CD14-positive monocyte (primary cell): ENCODE results near the gene TMTC2. TPM values are rescaled to one million over a fixed set of nuclear protein-coding genes. Genes with fewer than 3 reads are reported as not detected.
A peak's percentile ranks its signal among the peaks of the same experiment; 100 is the strongest.

ENCODE experiments used
- DNase-seq, 3 donors: peaks; one replicate each; pipeline ENCODE4 v3.0.0-alpha.2; 2011 to 2022
- H2AFZ ChIP-seq: 2 replicates; pipeline ENCODE4 v1.6.0; 2012; ENCODE audit warnings: mild to moderate bottlenecking, low read depth, low read length, inconsistent platforms; ENCODE audit not compliant: insufficient read depth, poor library complexity, severe bottlenecking
- H3K27ac ChIP-seq, 2 donors: 1 replicate in 1 of 2; 2 replicates in 1 of 2; pipeline ENCODE4 v1.5.1; 2012 to 2013; ENCODE audit warnings: low read length in 2 of 2, control low read depth in 1 of 2, inconsistent platforms in 1 of 2, low read depth in 1 of 2, mild to moderate bottlenecking in 1 of 2
- H3K27me3 ChIP-seq, 2 donors: one replicate each; pipeline versions ENCODE4 v1.6.0 to v1.6.1; 2011 to 2013; ENCODE audit warnings: low read length in 2 of 2; ENCODE audit not compliant: control insufficient read depth in 2 of 2, insufficient read depth in 2 of 2
- H3K36me3 ChIP-seq, 2 donors: replicated peaks in 1 of 2; 1 replicate in 1 of 2; 2 replicates in 1 of 2; pipeline versions ENCODE4 v1.5.1 to v1.6.1; 2012 to 2013; ENCODE audit warnings: low read length in 2 of 2, control low read depth in 1 of 2, inconsistent platforms in 1 of 2, mild to moderate bottlenecking in 1 of 2; ENCODE audit not compliant: insufficient read depth in 2 of 2, control insufficient read depth in 1 of 2
- H3K4me1 ChIP-seq, 2 donors: 1 replicate in 1 of 2; 2 replicates in 1 of 2; pipeline versions ENCODE4 v1.5.1 to v1.6.1; 2012 to 2013; ENCODE audit warnings: low read length in 2 of 2, control low read depth in 1 of 2, inconsistent platforms in 1 of 2, mild to moderate bottlenecking in 1 of 2, moderate library complexity in 1 of 2; ENCODE audit not compliant: insufficient read depth in 2 of 2, control insufficient read depth in 1 of 2
- H3K4me2 ChIP-seq: replicated peaks from 2 replicates; pipeline ENCODE3; 2012; ENCODE audit warnings: low read length, moderate library complexity, mild to moderate bottlenecking; ENCODE audit not compliant: poor library complexity, severe bottlenecking; ENCODE audit errors: extremely low read depth
- H3K4me3 ChIP-seq, 3 experiments: fragments of 200-600 bp in 1 of 3; sonication (generic) in 1 of 3; replicated peaks in 1 of 3; 1 replicate in 2 of 3; 2 replicates in 1 of 3; pipeline ENCODE4 v1.5.1; 2011 to 2013; ENCODE audit warnings: low read length in 3 of 3, mild to moderate bottlenecking in 3 of 3, control low read depth in 2 of 3, low read depth in 2 of 3, inconsistent platforms in 1 of 3, moderate library complexity in 1 of 3
- H3K79me2 ChIP-seq: 2 replicates; pipeline ENCODE4 v1.6.0; 2012; ENCODE audit warnings: mild to moderate bottlenecking, control low read depth, inconsistent platforms, low read length, moderate library complexity; ENCODE audit not compliant: insufficient read depth
- H3K9ac ChIP-seq: 2 replicates; pipeline ENCODE4 v1.6.0; 2017; ENCODE audit warnings: low read length, mild to moderate bottlenecking; ENCODE audit not compliant: insufficient read depth, poor library complexity, severe bottlenecking
- H3K9me3 ChIP-seq, 2 donors: replicated peaks in 1 of 2; 1 replicate in 1 of 2; 2 replicates in 1 of 2; pipeline versions ENCODE4 v1.5.1 to v1.6.1; 2012 to 2013; ENCODE audit warnings: low read length in 2 of 2, control low read depth in 1 of 2; ENCODE audit not compliant: control insufficient read depth in 1 of 2, insufficient read depth in 1 of 2
- H4K20me1 ChIP-seq: 2 replicates; pipeline ENCODE4 v1.6.0; 2012; ENCODE audit warnings: mild to moderate bottlenecking, low read length, control low read depth, moderate library complexity; ENCODE audit not compliant: insufficient read depth
- H3K27ac Mint-ChIP-seq, 7 donors: one replicate each; pipeline ENCODE4 v1.8.0; 2020; ENCODE audit warnings: mild to moderate bottlenecking in 7 of 7, mixed read lengths in 7 of 7, moderate library complexity in 6 of 7, inconsistent platforms in 2 of 7
- H3K27me3 Mint-ChIP-seq, 3 donors: one replicate each; pipeline ENCODE4 v1.8.0; 2021 to 2022; ENCODE audit warnings: low read depth in 3 of 3, mild to moderate bottlenecking in 3 of 3, mixed read lengths in 3 of 3, moderate library complexity in 3 of 3, inconsistent platforms in 1 of 3
- H3K36me3 Mint-ChIP-seq, 2 donors: one replicate each; pipeline ENCODE4 v1.8.0; 2020; ENCODE audit warnings: mixed read lengths in 2 of 2, inconsistent platforms in 1 of 2, mild to moderate bottlenecking in 1 of 2
- H3K4me1 Mint-ChIP-seq: one replicate; pipeline ENCODE4 v1.8.0; 2020; ENCODE audit warnings: mild to moderate bottlenecking, mixed read lengths
- H3K4me3 Mint-ChIP-seq, 2 donors: one replicate each; pipeline ENCODE4 v1.8.0; 2020; ENCODE audit warnings: mild to moderate bottlenecking in 2 of 2, mixed read lengths in 2 of 2, moderate library complexity in 1 of 2
- H3K9me3 Mint-ChIP-seq, 7 donors: one replicate each; pipeline ENCODE4 v1.8.0; 2020 to 2022; ENCODE audit warnings: mixed read lengths in 7 of 7, mild to moderate bottlenecking in 6 of 7, moderate library complexity in 6 of 7, inconsistent platforms in 2 of 7
- WGBS: methylation state at CpG from one replicate; pipeline ENCODE4 v1.1.5; 2013; ENCODE audit warnings: missing lambda C conversion rate; ENCODE audit not compliant: insufficient coverage; 5-methylcytosine and 5-hydroxymethylcytosine counted together
- intact Hi-C, 2 donors: fragments of 100-400 bp; cut with micrococcal nuclease; formaldehyde crosslinking; loops; one replicate each; pipeline versions ENCODE4 v1.15.0 to v1.15.1; 2023
- polyA plus RNA-seq, 3 donors: library from polyadenylated mRNA; depleted of rRNA in 1 of 3; unstranded in 2 of 3; stranded (reverse) in 1 of 3; fragments of 300-500 nt in 2 of 3; fragments of >200 nt in 1 of 3; fragmentation: Illumina TruSeq in 2 of 3; gene quantifications; 1 replicate in 2 of 3; 2 replicates in 1 of 3; pipeline ENCODE4 v1.2.3, GENCODE V29; 2012 to 2021
- TF ChIP-seq, protein P1 (sequence below): fragments of 200-600 bp; IDR thresholded peaks from one replicate; pipeline ENCODE4 v1.8.0; 2022; ENCODE audit warnings: antibody characterized with exemption, mild to moderate bottlenecking

TMTC2 gene
- polyA plus RNA-seq, 3 donors, result 2.5 to 15.7 (median 3.3) TPM

DNA sequence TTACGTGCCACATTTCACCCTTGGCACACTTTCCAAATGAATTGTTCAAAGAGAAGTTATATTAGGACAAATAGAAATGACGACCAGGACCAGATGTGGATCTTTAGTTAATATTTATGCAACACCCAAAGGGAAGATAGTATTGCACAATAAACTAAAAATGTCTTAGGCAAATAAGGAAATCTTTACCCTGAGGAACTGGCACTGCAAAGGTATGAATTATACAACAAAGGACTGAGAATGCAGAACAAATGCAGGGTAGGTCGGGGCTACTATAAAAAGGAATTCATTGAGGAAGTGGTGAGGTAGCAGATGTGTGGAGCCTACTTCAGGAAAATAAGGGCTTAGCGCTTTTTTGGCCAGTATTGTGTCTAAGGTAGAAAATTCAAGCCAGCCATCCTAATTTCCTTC, 3.9 kb upstream of the TMTC2 start:
- peak overlapping the region in 1 of 2 donors; percentile 3 for H3K4me3 Mint-ChIP-seq
- H3K4me1 ChIP-seq, result peaks cover 30 to 39% of the 10 kb centered on the region in 2 donors

GRCh38 chr12:82685790-82686167, 927 bp upstream of the TMTC2 start:
- peaks cover 0 to 2% (median 0%) of the 10 kb centered on the region in 7 donors for H3K9me3 Mint-ChIP-seq
- peaks cover 15% of the 10 kb centered on the region for H4K20me1 ChIP-seq
- peak overlapping the region; percentile 88 to 100 for H3K27ac ChIP-seq
- H3K27me3 Mint-ChIP-seq, result peaks cover 0 to 2% (median 2%) of the 10 kb centered on the region in 3 donors
- 2% methylated on average over 8 of the region's 11 CpGs for WGBS
- no peaks in the 10 kb centered on the region for H3K9me3 ChIP-seq
- H3K4me3 ChIP-seq, result peak overlapping the region; percentile 73 to 99 (median 93)
- H3K4me2 ChIP-seq, result peak overlapping the region; percentile 89
- peak; percentile 86 to 91 (median 90) for DNase-seq
- H3K27me3 ChIP-seq, result no peaks in the 10 kb centered on the region
- peak overlapping the region; percentile 90 to 100 for H3K4me3 Mint-ChIP-seq
- peak overlapping the region; percentile 99 for H2AFZ ChIP-seq
- peaks cover 3 to 9% of the 10 kb centered on the region in 2 donors for H3K36me3 Mint-ChIP-seq
- H3K36me3 ChIP-seq, result peaks cover 3% of the 10 kb centered on the region in 2 donors
- H3K4me1 ChIP-seq, result peaks cover 54 to 67% of the 10 kb centered on the region in 2 donors
- TF ChIP-seq, protein P1, sequence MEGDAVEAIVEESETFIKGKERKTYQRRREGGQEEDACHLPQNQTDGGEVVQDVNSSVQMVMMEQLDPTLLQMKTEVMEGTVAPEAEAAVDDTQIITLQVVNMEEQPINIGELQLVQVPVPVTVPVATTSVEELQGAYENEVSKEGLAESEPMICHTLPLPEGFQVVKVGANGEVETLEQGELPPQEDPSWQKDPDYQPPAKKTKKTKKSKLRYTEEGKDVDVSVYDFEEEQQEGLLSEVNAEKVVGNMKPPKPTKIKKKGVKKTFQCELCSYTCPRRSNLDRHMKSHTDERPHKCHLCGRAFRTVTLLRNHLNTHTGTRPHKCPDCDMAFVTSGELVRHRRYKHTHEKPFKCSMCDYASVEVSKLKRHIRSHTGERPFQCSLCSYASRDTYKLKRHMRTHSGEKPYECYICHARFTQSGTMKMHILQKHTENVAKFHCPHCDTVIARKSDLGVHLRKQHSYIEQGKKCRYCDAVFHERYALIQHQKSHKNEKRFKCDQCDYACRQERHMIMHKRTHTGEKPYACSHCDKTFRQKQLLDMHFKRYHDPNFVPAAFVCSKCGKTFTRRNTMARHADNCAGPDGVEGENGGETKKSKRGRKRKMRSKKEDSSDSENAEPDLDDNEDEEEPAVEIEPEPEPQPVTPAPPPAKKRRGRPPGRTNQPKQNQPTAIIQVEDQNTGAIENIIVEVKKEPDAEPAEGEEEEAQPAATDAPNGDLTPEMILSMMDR, result peak; percentile 91
- peak overlapping the region; percentile 95 for H3K9ac ChIP-seq
- intact Hi-C loops, result loop anchor here in 1 of 2 donors (10.0 kb wide), 1 partner anchor 159 kb away; no protein-coding TSS in a partner anchor
- peaks cover 33% of the 10 kb centered on the region for H3K79me2 ChIP-seq
- H3K4me1 Mint-ChIP-seq, result peaks cover 57% of the 10 kb centered on the region
- H3K27ac Mint-ChIP-seq, result peak overlapping the region; percentile 92 to 100 (median 98)

More for the DNA sequence above, 3.9 kb upstream of the TMTC2 start:
- Histone ChIP-seq H3K9me3 (no peaks in the 10 kb centered on the region), H3K79me2 (peaks cover 6% of the 10 kb centered on the region), H3K4me3 (no peak overlapping the region), H3K9ac (no peak overlapping the region), H3K36me3 (no peaks in the 10 kb centered on the region), H2AFZ (no peak overlapping the region), H3K27me3 (no peaks in the 10 kb centered on the region), H3K4me2 (peak overlapping the region; percentile 42), H3K27ac (no peak overlapping the region), H4K20me1 (no peaks in the 10 kb centered on the region)
- intact Hi-C loops, result loop anchor here in 1 of 2 donors (10.0 kb wide), 1 partner anchor 162 kb away; no protein-coding TSS in a partner anchor
- Mint-ChIP-seq H3K27me3 (peaks cover 0 to 2% (median 0%) of the 10 kb centered on the region in 3 donors), H3K9me3 (peaks cover 0 to 2% (median 0%) of the 10 kb centered on the region in 7 donors), H3K36me3 (no peaks in the 10 kb centered on the region), H3K27ac (peak overlapping the region in 2 of 7 donors; percentile 14 to 54), H3K4me1 (peaks cover 31% of the 10 kb centered on the region)
- TF ChIP-seq, protein P1, result no peak
- peak; percentile 5 to 42 (median 41) for DNase-seq
- no CpG with 5 or more reads among the region's 4 CpGs for WGBS
